ENCODE data around the gene MAGEA11. TPM values are rescaled to one million over a fixed set of nuclear protein-coding genes. Genes with fewer than 3 reads are reported as not detected.
"Not testable (repeated sequence)": the region's sequence is repeated elsewhere in the genome, so short reads cannot be mapped to it uniquely, and the experiment has no call there.

The MAGEA11 gene
- total RNA-seq, 1 experiment from 2014 or later = not detected

GRCh38 chrX:149759824-149760223 lies 48.0 kb downstream of the MAGEA11 start:
- no peak overlapping the region for H3K27ac ChIP-seq (ENCODE audit: low read depth, low read length, poor library complexity, severe bottlenecking)
- ChIA-PET CTCF (no interaction called here), POLR2A (ENCODE audit: low non-redundant PET) (no interaction called here)
- H3K9me3 ChIP-seq (ENCODE audit: low read depth, low read length, poor library complexity, severe bottlenecking) = no peaks in the 10 kb centered on the region
- BruUV-seq (replicated peaks) = no TSS peak
- H3K4me3 ChIP-seq (ENCODE audit: low read depth, low read length, poor library complexity, severe bottlenecking) = no peak overlapping the region
- H3K36me3 ChIP-seq (ENCODE audit: insufficient read depth, low read length, poor library complexity, severe bottlenecking) = no peaks in the 10 kb centered on the region
- peaks cover 7% of the 10 kb centered on the region for H3K27me3 ChIP-seq (replicated peaks; ENCODE audit: insufficient read depth, low read depth, low read length, poor library complexity)
- TF ChIP-seq, protein P1, sequence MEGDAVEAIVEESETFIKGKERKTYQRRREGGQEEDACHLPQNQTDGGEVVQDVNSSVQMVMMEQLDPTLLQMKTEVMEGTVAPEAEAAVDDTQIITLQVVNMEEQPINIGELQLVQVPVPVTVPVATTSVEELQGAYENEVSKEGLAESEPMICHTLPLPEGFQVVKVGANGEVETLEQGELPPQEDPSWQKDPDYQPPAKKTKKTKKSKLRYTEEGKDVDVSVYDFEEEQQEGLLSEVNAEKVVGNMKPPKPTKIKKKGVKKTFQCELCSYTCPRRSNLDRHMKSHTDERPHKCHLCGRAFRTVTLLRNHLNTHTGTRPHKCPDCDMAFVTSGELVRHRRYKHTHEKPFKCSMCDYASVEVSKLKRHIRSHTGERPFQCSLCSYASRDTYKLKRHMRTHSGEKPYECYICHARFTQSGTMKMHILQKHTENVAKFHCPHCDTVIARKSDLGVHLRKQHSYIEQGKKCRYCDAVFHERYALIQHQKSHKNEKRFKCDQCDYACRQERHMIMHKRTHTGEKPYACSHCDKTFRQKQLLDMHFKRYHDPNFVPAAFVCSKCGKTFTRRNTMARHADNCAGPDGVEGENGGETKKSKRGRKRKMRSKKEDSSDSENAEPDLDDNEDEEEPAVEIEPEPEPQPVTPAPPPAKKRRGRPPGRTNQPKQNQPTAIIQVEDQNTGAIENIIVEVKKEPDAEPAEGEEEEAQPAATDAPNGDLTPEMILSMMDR (conservative IDR thresholded peaks at IDR 0.05; ENCODE audit: low read depth, low read length) = no peak
- no peak for TF ChIP-seq EZH2 (IDR thresholded peaks at IDR 0.05; ENCODE audit: borderline replicate concordance, low read depth, low read length, poor library complexity, severe bottlenecking)
- DNase-seq (ENCODE audit: low spot score) = no peak
- intact Hi-C loops (cut with micrococcal nuclease; ENCODE audit: unreplicated experiment) = no loop called here
- H3K4me1 ChIP-seq (ENCODE audit: insufficient read depth, low read length, poor library complexity, severe bottlenecking) = no peaks in the 10 kb centered on the region

- intact Hi-C loops (cut with micrococcal nuclease; ENCODE audit: unreplicated experiment) = no loop called here
- no peak overlapping the region for H3K27ac ChIP-seq (ENCODE audit: low read depth, low read length, poor library complexity, severe bottlenecking)
- CTCF ChIA-PET = no interaction called here
- no peaks in the 10 kb centered on the region for H3K4me1 ChIP-seq (ENCODE audit: insufficient read depth, low read length, poor library complexity, severe bottlenecking)
- no peaks in the 10 kb centered on the region for H3K36me3 ChIP-seq (ENCODE audit: insufficient read depth, low read length, poor library complexity, severe bottlenecking)
- POLR2A ChIA-PET (ENCODE audit: low non-redundant PET) = no interaction called here
- peaks cover 3% of the 10 kb centered on the region for H3K27me3 ChIP-seq (replicated peaks; ENCODE audit: insufficient read depth, low read depth, low read length, poor library complexity)
- no peak for DNase-seq (ENCODE audit: low spot score)
- no peaks in the 10 kb centered on the region for H3K9me3 ChIP-seq (ENCODE audit: low read depth, low read length, poor library complexity, severe bottlenecking)
- TF ChIP-seq, protein P1 (conservative IDR thresholded peaks at IDR 0.05; ENCODE audit: low read depth, low read length) = no peak
- TF ChIP-seq EZH2 (IDR thresholded peaks at IDR 0.05; ENCODE audit: borderline replicate concordance, low read depth, low read length, poor library complexity, severe bottlenecking) = no peak
- no TSS peak for BruUV-seq (replicated peaks)
- no peak overlapping the region for H3K4me3 ChIP-seq (ENCODE audit: low read depth, low read length, poor library complexity, severe bottlenecking)
These were observed 49.1 kb downstream of the MAGEA11 start for GRCh38 chrX:149760965-149761364.

- H3K4me3 ChIP-seq (ENCODE audit: low read depth, low read length, poor library complexity, severe bottlenecking); H3K36me3 ChIP-seq (ENCODE audit: insufficient read depth, low read length, poor library complexity, severe bottlenecking); H3K27ac ChIP-seq (ENCODE audit: low read depth, low read length, poor library complexity, severe bottlenecking); CTCF ChIA-PET; H3K27me3 ChIP-seq (replicated peaks; ENCODE audit: insufficient read depth, low read depth, low read length, poor library complexity); H3K9me3 ChIP-seq (ENCODE audit: low read depth, low read length, poor library complexity, severe bottlenecking); DNase-seq (ENCODE audit: low spot score); BruUV-seq (replicated peaks); POLR2A ChIA-PET (ENCODE audit: low non-redundant PET); H3K4me1 ChIP-seq (ENCODE audit: insufficient read depth, low read length, poor library complexity, severe bottlenecking); intact Hi-C loops (cut with micrococcal nuclease; ENCODE audit: unreplicated experiment): not testable (repeated sequence)
These were observed 50.2 kb downstream of the MAGEA11 start for GRCh38 chrX:149761858-149762674.
